ENCODE results near the gene TBC1D5.
"Not testable (repeated sequence)": the region's sequence is repeated elsewhere in the genome, so short reads cannot be mapped to it uniquely, and the experiment has no call there.

Gene TBC1D5

GRCh38 chr3:17742102-17742879 is at the start of gene TBC1D5:
Gene TBC1D5 (minus strand): TSS chr3:17742631. CDS start chr3:17508570, 234,061 bp downstream.
- no peak for FAIRE-seq

GRCh38 chr3:17783426-17783825 is 41.0 kb upstream of the TBC1D5 start:
- FAIRE-seq = no peak

- FAIRE-seq = no peak
These were observed 40.3 kb upstream of the TBC1D5 start for GRCh38 chr3:17782751-17783150.

GRCh38 chr3:17780369-17780768 is 37.9 kb upstream of the TBC1D5 start:
- FAIRE-seq = not testable (repeated sequence)

GRCh38 chr3:17779304-17780250 is 37.1 kb upstream of the TBC1D5 start:
- not testable (repeated sequence) for FAIRE-seq

GRCh38 chr3:17777326-17777725 is 34.9 kb upstream of the TBC1D5 start:
- FAIRE-seq = not testable (repeated sequence)

GRCh38 chr3:17775073-17775472 is 32.6 kb upstream of the TBC1D5 start:
- FAIRE-seq = no peak

GRCh38 chr3:17774180-17774910 is 31.9 kb upstream of the TBC1D5 start:
- FAIRE-seq = not testable (repeated sequence)

- no peak for FAIRE-seq
These were observed 30.1 kb upstream of the TBC1D5 start for GRCh38 chr3:17772556-17772955.

GRCh38 chr3:17771177-17772017 is 29.0 kb upstream of the TBC1D5 start:
- FAIRE-seq = no peak

GRCh38 chr3:17770682-17771081 is 28.3 kb upstream of the TBC1D5 start:
- FAIRE-seq = no peak

- no peak for FAIRE-seq
These were observed 23.5 kb upstream of the TBC1D5 start for GRCh38 chr3:17765819-17766472.

GRCh38 chr3:17761563-17761962 is 19.1 kb upstream of the TBC1D5 start:
- no peak for FAIRE-seq

GRCh38 chr3:17759901-17760300 is 17.5 kb upstream of the TBC1D5 start:
- FAIRE-seq = peak; percentile 56

GRCh38 chr3:17755836-17756235 is 13.4 kb upstream of the TBC1D5 start:
- FAIRE-seq = no peak

- FAIRE-seq = no peak
These were observed 11.2 kb upstream of the TBC1D5 start for GRCh38 chr3:17753632-17753992.

- FAIRE-seq = no peak
These were observed 10.6 kb upstream of the TBC1D5 start for GRCh38 chr3:17752876-17753631.

GRCh38 chr3:17752436-17752835 is 10.0 kb upstream of the TBC1D5 start:
- no peak for FAIRE-seq

GRCh38 chr3:17749705-17750293 is 7.4 kb upstream of the TBC1D5 start:
- no peak for FAIRE-seq

- FAIRE-seq = no peak
These were observed 6.8 kb upstream of the TBC1D5 start for GRCh38 chr3:17749281-17749680.

GRCh38 chr3:17747890-17748247 is 5.4 kb upstream of the TBC1D5 start:
- FAIRE-seq = no peak

Data from islet of Langerhans (tissue), 1 donor.